GM18502 (cell line): ENCODE data around the gene CBARP.

Source experiments
- ATAC-seq: cut with Tn5 transposase; IDR thresholded peaks from one replicate; pipeline ENCODE4 v1.9.1; 2021; ENCODE audit warnings: mild to moderate bottlenecking; ENCODE audit not compliant: unreplicated experiment, poor library complexity

Gene CBARP

GRCh38 chr19:1229924-1230782 is 7.7 kb downstream of the CBARP start:
- no peak for ATAC-seq

GRCh38 chr19:1229056-1229923 is 8.5 kb downstream of the CBARP start:
- ATAC-seq = no peak

- ATAC-seq = no peak
Observed at GRCh38 chr19:1228161-1228957, 9.4 kb downstream of the CBARP start.

GRCh38 chr19:1227304-1228054 is 10.3 kb downstream of the CBARP start:
- no peak for ATAC-seq

GRCh38 chr19:1226522-1227303 is 11.1 kb downstream of the CBARP start:
- no peak for ATAC-seq

GRCh38 chr19:1226227-1226518 is 11.6 kb downstream of the CBARP start:
- ATAC-seq = no peak

- no peak for ATAC-seq
Observed at GRCh38 chr19:1225440-1226226, 12.2 kb downstream of the CBARP start.

- ATAC-seq = no peak
Observed at GRCh38 chr19:1224847-1225246, 13.0 kb downstream of the CBARP start.

- ATAC-seq = no peak
Observed at GRCh38 chr19:1224047-1224825, 13.6 kb downstream of the CBARP start.

GRCh38 chr19:1223018-1223855 is 14.6 kb downstream of the CBARP start:
- ATAC-seq = no peak

- no peak for ATAC-seq
Observed at GRCh38 chr19:1222394-1222793, 15.4 kb downstream of the CBARP start.

- no peak for ATAC-seq
Observed at GRCh38 chr19:1221904-1222255, 15.9 kb downstream of the CBARP start.

- ATAC-seq = no peak
Observed at GRCh38 chr19:1220976-1221903, 16.6 kb downstream of the CBARP start.

- no peak for ATAC-seq
Observed at GRCh38 chr19:1220477-1220930, 17.3 kb downstream of the CBARP start.

- ATAC-seq = no peak
Observed at GRCh38 chr19:1219786-1220476, 17.9 kb downstream of the CBARP start.
